GM19239 (cell line): ENCODE data around the gene TMEM203.

Source experiments
- DNase-seq: peaks from one replicate; pipeline ENCODE4 v3.0.0; 2011; ENCODE audit warnings: low spot score; ENCODE audit not compliant: insufficient read length
- FAIRE-seq: peaks from 2 replicates; lab custom pipeline; 2011; peaks lifted over from hg19 to GRCh38; lab: Jason Lieb, UNC

The TMEM203 gene

GRCh38 chr9:137220317-137221094 is 15.1 kb upstream of the TMEM203 start:
- FAIRE-seq: no peak
- no peak for DNase-seq

DNA sequence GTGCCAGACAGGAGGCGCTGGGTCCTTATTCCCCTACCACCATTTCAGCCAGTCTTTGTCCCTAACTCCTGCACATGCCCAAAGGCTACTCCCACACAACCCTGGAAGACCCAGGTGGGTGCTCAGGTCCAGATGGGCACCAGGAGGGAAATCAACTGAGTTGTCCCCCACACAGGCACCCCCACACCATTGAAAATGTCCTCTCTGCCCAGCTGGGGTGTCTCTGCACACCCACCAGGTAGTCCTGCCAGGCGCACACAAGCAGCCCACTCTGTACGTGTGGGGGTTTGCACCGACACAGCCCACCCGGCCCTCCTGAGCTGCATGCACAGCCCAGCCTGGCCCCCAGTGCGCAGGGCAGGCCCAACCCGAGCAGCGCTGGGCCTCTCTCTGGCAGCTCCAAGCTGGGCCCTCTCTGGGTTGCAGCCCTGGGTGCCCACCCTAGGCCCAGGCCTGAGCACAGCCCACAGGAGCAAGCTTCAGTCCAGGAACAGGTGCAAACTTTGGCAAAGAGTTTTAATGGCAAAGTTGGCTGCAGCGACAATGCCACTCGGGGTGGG is 14.4 kb upstream of the TMEM203 start:
- DNase-seq: no peak
- no peak for FAIRE-seq

- FAIRE-seq (no peak), DNase-seq (no peak)
Measured at GRCh38 chr9:137218754-137219271, 13.4 kb upstream of the TMEM203 start.

- DNase-seq (no peak), FAIRE-seq (no peak)
Measured at GRCh38 chr9:137218212-137218753, 12.8 kb upstream of the TMEM203 start.

GRCh38 chr9:137217276-137218211 is 12.1 kb upstream of the TMEM203 start:
- no peak for FAIRE-seq
- no peak for DNase-seq

DNA sequence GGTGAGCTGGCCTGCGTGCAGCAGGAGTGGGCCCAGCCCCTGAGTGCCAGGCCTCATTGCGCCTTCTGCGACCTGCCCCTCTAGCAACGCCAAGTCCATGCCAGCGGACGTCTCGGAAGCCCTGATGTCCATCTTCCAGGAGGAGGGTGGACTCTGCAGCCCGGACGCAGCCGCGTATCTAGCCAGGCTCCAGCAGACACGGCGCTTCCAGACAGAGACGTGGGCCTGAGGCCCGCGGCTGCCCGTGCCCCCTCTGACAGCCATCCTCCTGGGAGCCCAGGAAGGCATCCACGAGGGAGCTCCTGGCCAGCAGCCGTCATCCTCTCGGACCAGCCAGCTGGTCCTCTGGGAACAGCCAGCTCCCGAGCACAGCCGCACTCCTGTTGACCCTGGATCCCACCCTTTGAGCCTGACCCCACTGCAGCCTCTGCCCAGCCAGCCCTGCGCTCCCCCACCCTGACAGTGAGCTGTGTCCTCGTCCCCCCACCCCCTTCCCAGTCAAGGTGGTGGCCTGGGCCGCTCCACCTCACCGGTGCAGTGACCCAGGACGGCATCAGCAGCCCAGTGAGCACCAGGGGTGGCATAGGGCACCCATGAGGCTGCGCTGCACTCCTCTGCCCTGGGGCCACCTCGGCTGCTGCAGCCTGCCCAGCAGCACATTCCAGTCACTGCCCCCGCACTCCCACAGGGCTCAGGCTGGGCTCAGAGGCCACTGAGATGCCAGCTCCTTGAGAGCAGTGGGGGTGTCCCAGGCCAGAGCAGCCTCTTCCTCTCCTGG is 10.9 kb upstream of the TMEM203 start:
- FAIRE-seq (no peak), DNase-seq (no peak)

- FAIRE-seq: no peak
Measured at GRCh38 chr9:137215196-137215986, 9.9 kb upstream of the TMEM203 start.

DNA sequence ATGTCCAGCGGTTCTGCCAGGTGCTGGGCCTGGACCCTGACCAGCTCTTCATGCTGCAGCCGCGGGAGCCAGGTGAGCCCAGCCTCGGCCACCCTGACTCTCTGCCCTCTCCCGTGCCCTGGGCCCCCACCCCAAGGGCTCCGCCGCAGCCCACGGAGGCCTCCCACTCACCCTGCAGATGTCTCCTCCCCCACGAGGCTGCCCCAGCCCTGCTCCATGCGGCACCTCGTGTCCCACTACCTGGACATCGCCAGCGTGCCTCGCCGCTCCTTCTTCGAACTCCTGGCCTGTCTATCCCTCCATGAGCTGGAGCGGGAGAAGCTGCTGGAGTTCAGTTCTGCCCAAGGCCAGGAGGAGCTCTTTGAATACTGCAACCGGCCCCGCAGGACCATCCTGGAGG is 9.2 kb upstream of the TMEM203 start:
- FAIRE-seq: no peak
- no peak for DNase-seq

More at GRCh38 chr9:137215196-137215986, 9.9 kb upstream of the TMEM203 start:
- no peak for DNase-seq

- no peak for FAIRE-seq
- no peak for DNase-seq
Measured at GRCh38 chr9:137213160-137214060, 8.0 kb upstream of the TMEM203 start.

DNA sequence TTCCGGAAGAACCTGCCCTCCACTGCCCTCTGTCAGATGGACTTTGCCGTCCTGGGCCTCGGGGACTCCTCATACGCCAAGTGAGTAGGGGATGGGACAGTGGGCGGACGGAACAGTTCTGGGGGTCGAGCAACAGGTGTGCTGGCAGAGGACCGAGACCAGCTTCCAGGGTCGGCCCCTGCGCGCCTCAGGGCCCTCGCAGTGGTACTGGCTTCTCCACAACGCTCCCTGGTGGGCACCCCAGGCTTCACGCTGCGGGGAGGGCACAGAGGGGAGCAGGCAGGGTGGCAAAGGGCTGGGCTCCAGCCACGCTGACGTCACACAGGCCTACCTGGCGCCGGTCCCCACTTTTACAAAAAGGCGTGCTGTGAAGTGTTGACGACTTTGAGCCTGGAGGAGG is 7.1 kb upstream of the TMEM203 start:
- FAIRE-seq (no peak), DNase-seq (no peak)

DNA sequence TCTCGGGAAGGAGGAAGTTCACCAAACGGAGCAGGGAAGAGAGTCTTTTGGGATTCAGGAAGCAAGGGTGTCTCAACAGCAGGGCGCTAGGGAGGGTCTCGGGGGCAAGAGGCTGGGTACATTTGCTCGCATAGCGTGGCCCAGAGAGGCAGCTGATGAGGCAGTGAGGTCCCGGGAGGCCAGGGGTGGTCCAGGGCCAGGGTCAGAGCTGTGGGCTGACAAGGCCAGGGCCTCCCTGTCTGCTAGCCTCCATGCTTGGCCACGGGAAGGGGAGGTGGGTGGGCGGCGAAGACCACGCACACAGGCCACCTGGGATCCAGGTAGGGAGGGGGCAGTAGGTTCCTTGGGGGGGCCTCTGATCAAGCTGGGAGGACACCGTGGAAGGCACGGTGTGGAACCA is 6.1 kb upstream of the TMEM203 start:
- no peak for DNase-seq
- no peak for FAIRE-seq

GRCh38 chr9:137206602-137207001 is 1.2 kb upstream of the TMEM203 start:
- FAIRE-seq (no peak), DNase-seq (no peak)

GRCh38 chr9:137204731-137205125 is 720 bp downstream of the TMEM203 start:
- FAIRE-seq: no peak

DNA sequence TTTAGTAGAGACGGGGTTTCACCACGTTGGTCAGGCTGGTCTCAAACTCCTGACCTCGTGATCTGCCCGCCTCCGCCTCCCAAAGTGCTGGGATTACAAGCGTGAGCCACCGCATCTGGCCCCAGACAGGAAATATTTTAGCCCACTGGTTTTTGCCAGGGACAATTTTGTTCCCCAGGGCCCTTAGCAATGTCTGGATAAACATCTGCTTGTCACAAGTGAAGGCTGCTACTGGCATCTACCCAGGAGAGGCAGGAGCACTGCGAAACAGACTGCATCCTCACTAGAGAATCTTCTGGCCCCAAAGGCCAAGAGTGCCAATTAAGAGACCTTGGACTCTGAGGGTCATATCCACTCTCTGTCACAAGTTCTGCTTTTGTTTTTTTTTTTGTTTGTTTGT is 2.5 kb downstream of the TMEM203 start:
- DNase-seq (no peak), FAIRE-seq (no peak)

More at GRCh38 chr9:137204731-137205125, 720 bp downstream of the TMEM203 start:
- no peak for DNase-seq

DNA sequence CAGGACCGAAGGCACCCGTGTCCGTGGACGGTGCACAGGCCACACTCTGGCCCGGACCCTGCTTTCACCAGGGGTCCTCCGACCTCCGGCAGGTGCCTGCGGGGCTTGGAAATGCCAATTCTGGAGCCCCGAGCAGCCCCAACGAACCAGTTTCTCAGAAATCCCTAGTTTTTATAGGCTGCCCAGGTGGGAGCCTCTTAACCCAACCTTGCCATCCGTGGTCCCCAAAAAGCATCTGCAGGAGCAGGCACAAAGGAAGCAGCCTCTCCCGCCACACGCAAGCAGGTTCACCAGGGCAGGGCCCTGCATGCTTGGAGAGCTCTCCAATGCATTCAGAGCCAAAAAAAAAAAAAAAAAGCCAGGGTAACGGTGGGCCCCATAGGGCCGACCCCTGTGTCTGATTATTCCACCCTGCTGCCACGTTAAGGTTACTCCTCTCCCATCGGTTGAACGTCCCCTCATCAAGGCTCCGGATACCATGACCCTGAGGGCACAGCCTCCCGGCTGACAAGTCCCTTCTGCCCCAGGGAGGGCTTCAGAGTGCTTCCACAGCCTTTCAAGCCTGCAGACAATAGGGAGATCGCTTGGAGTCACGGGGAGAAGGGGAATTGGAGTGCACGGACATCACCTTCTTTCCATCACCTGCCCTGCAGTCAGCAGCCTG is 4.1 kb downstream of the TMEM203 start:
- FAIRE-seq (peak; percentile 11), DNase-seq (no peak)

GRCh38 chr9:137200311-137201204 is 4.9 kb downstream of the TMEM203 start, which contains the start of gene TPRN:
Gene TPRN (minus strand): TSS chr9:137200741. CDS start chr9:137200711, 30 bp downstream.
- FAIRE-seq (peak; percentile 99), DNase-seq (peak; percentile 100)
